ENCODE data around the gene DHDDS. TPM values are rescaled to one million over a fixed set of nuclear protein-coding genes. Genes with fewer than 3 reads are reported as not detected.

DHDDS gene
- total RNA-seq, 2 donors from 2014 or later: 55.7 to 56.6 TPM

DNA sequence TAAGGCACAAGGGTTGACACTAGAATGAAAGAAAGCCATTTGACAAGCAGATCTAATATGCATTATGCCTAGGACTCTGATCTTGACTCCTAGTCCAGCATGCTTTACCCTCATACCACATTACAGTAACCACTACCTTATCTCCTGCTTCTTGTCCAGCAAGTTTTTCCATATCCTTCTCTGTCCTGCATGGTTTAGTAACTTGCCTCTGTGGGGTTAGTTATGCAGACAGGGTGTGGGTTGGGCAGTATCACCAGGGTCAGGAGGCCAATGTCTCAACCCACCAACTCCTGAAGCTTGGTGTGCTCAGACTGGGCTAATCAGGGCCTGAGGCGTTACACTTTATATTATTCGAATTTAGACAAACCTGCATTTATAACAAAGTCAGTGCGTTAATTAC, 18.8 kb downstream of the DHDDS start:
- Mint-ChIP-seq H3K36me3 (ENCODE audit: low read depth) (peaks cover 98% of the 10 kb centered on the region), H3K27me3 (no peaks in the 10 kb centered on the region), H3K4me1 (no peaks in the 10 kb centered on the region), H3K27ac (no peak overlapping the region), H3K4me3 (no peak overlapping the region), H3K9me3 (no peaks in the 10 kb centered on the region)
- no peak for ATAC-seq (replicated peaks)

- no peak overlapping the region for H3K4me3 Mint-ChIP-seq
- no peaks in the 10 kb centered on the region for H3K4me1 Mint-ChIP-seq
- no peak overlapping the region for H3K27ac Mint-ChIP-seq
- H3K36me3 Mint-ChIP-seq (ENCODE audit: low read depth): peaks cover 96% of the 10 kb centered on the region
- no peak for ATAC-seq (replicated peaks)
- no peaks in the 10 kb centered on the region for H3K27me3 Mint-ChIP-seq
- no peaks in the 10 kb centered on the region for H3K9me3 Mint-ChIP-seq
Observed at GRCh38 chr1:26452459-26453183, 20.5 kb downstream of the DHDDS start.

- ATAC-seq (replicated peaks): no peak
- H3K36me3 Mint-ChIP-seq (ENCODE audit: low read depth): peaks cover 97% of the 10 kb centered on the region
- no peaks in the 10 kb centered on the region for H3K27me3 Mint-ChIP-seq
- no peak overlapping the region for H3K4me3 Mint-ChIP-seq
- H3K4me1 Mint-ChIP-seq: no peaks in the 10 kb centered on the region
- H3K27ac Mint-ChIP-seq: peak overlapping the region; percentile 81
- H3K9me3 Mint-ChIP-seq: no peaks in the 10 kb centered on the region
Observed at GRCh38 chr1:26459148-26459547, 27.0 kb downstream of the DHDDS start.

DNA sequence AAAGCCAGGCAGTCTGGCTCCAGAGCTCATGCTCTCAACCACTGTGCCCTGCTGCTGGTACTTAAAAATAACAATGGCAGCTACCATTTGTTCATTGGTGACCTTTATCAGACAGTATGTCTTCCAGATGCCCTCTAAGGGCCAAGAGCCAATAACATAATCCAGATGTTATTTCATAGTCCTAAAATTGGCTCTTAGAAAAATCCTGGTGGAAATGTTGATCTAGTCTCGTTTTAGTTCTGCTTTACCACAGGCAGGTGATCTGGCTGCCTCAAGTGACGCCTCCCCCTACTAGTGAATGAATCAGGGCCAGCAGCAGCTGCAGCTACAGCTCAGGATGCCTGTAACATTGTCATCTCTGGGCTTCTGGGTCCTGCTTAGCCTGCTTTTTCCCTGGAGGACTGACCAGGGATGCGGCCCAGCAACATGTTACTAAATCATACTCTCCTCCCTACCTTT, 27.5 kb downstream of the DHDDS start:
- Mint-ChIP-seq H3K27ac (peak overlapping the region; percentile 81), H3K9me3 (no peaks in the 10 kb centered on the region), H3K4me1 (no peaks in the 10 kb centered on the region), H3K4me3 (no peak overlapping the region), H3K27me3 (no peaks in the 10 kb centered on the region), H3K36me3 (ENCODE audit: low read depth) (peaks cover 97% of the 10 kb centered on the region)
- no peak for ATAC-seq (replicated peaks)

DNA sequence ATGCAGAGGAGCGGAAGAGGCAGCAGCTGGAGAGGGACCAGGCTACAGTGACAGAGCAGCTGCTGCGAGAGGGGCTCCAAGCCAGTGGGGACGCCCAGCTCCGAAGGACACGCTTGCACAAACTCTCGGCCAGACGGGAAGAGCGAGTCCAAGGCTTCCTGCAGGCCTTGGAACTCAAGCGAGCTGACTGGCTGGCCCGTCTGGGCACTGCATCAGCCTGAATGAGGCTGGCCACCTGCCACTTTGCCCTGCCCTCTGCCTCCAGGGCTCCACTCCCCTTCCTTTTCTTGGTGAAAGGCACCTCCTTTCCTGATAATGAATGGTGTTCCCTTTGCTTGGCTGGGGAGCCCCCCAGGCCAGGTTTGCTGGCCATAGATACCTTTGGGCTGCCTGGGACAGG, 36.8 kb downstream of the DHDDS start:
- peaks cover 86% of the 10 kb centered on the region for H3K36me3 Mint-ChIP-seq (ENCODE audit: low read depth)
- H3K4me1 Mint-ChIP-seq: peaks cover 13% of the 10 kb centered on the region
- no peak overlapping the region for H3K4me3 Mint-ChIP-seq
- ATAC-seq (replicated peaks): no peak
- no peaks in the 10 kb centered on the region for H3K27me3 Mint-ChIP-seq
- H3K27ac Mint-ChIP-seq: no peak overlapping the region
- H3K9me3 Mint-ChIP-seq: no peaks in the 10 kb centered on the region

GRCh38 chr1:26469558-26469957, 37.4 kb downstream of the DHDDS start:
- H3K4me1 Mint-ChIP-seq: peaks cover 18% of the 10 kb centered on the region
- H3K36me3 Mint-ChIP-seq (ENCODE audit: low read depth): peaks cover 86% of the 10 kb centered on the region
- ATAC-seq (replicated peaks): no peak
- H3K4me3 Mint-ChIP-seq: no peak overlapping the region
- H3K27ac Mint-ChIP-seq: peak overlapping the region; percentile 78
- no peaks in the 10 kb centered on the region for H3K27me3 Mint-ChIP-seq
- no peaks in the 10 kb centered on the region for H3K9me3 Mint-ChIP-seq

GRCh38 chr1:26470878-26471497, 38.9 kb downstream of the DHDDS start:
- H3K27me3 Mint-ChIP-seq: no peaks in the 10 kb centered on the region
- H3K4me3 Mint-ChIP-seq: peak overlapping the region; percentile 74
- no peaks in the 10 kb centered on the region for H3K9me3 Mint-ChIP-seq
- H3K27ac Mint-ChIP-seq: peak overlapping the region; percentile 96
- H3K36me3 Mint-ChIP-seq (ENCODE audit: low read depth): peaks cover 84% of the 10 kb centered on the region
- no peak for ATAC-seq (replicated peaks)
- peaks cover 22% of the 10 kb centered on the region for H3K4me1 Mint-ChIP-seq

DNA sequence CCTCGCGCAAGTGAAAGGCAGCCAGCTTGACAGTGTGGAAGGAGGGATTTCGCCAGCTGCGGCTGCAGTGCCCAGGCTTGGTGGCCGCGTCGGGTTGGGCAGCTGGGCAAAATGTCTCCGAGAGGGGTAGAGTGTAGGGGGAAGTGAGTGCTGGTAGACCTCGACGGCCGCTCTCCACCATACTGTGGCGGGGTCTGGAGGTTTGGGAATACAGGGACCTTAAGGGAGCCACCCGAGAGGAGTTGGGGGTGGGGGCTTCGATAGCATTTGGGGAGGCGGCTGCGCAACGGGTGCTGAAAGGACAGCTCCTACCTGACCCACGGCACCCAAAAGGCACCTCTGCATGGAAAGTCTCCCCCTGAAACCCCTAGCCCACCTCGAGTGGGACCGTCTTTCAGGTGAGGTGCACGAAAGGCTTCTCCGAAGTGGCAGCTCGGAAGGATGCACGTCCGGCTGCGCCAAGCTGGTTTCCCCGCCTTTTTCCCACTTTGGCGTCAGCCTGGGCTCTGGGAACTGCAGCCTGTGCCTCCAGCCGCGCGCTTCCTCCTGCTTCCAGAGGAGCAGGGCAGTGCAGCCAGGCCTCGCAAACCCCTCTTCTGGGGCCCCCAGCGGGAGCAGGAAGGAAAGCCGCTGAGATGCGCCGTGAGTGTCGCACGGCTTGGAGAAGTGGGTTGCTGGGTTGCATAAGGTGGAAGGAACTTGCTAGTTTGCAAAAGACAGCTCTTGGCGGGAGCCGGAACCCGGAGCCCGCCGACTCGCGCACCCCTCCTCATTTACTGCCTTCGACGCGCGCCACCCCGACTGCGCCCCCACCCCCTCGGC, 39.6 kb downstream of the DHDDS start:
- Mint-ChIP-seq H3K27ac (peak overlapping the region; percentile 96), H3K27me3 (no peaks in the 10 kb centered on the region), H3K36me3 (ENCODE audit: low read depth) (peaks cover 84% of the 10 kb centered on the region), H3K4me1 (peaks cover 22% of the 10 kb centered on the region), H3K9me3 (no peaks in the 10 kb centered on the region), H3K4me3 (peak overlapping the region; percentile 74)
- peak; percentile 30 for ATAC-seq (replicated peaks)

DNA sequence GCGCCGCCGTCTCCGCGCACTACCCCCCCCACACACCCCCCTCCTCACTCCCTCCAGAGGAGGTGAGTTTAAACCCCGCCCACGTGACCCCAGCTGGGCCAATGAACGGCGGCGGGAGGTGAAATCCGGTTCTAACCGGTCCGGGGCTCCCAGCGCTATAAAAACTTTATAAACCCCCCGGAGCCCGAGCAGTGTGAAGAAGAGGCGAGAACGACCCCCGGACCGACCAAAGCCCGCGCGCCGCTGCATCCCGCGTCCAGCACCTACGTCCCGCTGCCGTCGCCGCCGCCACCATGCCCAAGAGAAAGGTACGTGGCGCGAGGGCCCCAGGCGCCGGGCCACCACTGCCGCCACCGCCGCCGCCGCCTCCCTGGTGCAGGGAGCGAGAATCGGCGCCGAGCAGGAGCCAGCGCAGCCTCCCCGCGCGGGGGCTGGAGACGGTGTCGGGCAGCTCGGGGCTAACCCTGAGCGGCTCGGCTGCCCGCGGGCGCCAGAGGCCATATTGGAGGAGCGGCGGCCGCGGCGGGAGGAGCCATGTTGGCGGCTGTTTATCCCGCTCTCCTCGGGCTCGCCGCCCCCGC, 40.3 kb downstream of the DHDDS start, which contains the start of gene HMGN2:
HMGN2 (plus strand) TSS at position 121 of the 581 bp plus-strand sequence; CDS start at position 294, 173 bp downstream.
- peak; percentile 76 for ATAC-seq (replicated peaks)
- no peaks in the 10 kb centered on the region for H3K9me3 Mint-ChIP-seq
- H3K27ac Mint-ChIP-seq: peak within 1 kb of the TSS; percentile 96
- H3K36me3 Mint-ChIP-seq (ENCODE audit: low read depth): peaks cover 84% of the 10 kb centered on the region
- H3K27me3 Mint-ChIP-seq: no peaks in the 10 kb centered on the region
- H3K4me1 Mint-ChIP-seq: peaks cover 23% of the 10 kb centered on the region
- peak within 1 kb of the TSS; percentile 90 for H3K4me3 Mint-ChIP-seq

DNA sequence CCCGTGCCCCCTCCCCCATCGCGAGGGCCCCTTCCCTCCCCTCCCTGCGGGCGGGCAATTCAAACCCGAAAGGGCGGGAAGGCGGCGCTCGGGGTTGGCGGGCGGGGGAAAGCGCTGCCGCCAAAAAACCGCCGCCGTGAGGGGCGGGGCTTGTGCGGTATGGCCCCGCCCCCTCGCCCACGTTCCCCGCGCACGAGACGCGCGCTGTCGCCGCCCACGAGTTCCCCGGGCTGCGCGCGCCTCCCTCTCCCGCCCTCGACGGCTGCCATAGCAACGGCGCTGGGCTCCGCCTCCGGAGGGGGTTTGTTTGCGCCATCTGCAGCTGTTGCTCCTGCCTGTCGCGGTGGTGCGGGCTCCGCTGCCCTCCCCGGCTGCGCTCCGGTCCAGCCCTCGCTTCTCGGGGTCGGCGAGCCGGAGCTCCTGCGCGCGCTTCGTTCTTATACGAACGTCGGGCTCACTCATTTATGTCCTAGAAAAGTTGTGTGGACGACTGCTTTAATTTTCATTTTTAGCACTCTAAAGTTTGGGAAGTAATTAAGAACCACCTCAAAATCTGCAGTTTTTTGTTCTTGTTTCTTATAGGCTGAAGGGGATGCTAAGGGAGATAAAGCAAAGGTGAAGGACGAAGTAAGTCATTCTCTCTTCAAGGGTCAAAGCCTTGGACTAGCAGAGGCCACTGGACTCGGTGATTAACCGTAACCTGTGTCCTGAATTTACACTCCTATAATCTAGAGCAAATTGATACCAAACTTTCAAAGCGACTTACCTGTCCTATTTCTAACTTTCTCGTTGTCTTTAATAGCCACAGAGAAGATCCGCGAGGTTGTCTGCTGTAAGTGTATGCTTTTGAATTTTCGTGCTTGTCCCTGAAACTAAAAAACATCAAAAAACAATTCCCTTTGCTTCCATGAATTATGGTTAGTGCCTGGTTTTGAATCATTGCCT, 41.1 kb downstream of the DHDDS start:
- H3K36me3 Mint-ChIP-seq (ENCODE audit: low read depth): peaks cover 84% of the 10 kb centered on the region
- peak; percentile 78 for ATAC-seq (replicated peaks)
- peaks cover 26% of the 10 kb centered on the region for H3K4me1 Mint-ChIP-seq

DNA sequence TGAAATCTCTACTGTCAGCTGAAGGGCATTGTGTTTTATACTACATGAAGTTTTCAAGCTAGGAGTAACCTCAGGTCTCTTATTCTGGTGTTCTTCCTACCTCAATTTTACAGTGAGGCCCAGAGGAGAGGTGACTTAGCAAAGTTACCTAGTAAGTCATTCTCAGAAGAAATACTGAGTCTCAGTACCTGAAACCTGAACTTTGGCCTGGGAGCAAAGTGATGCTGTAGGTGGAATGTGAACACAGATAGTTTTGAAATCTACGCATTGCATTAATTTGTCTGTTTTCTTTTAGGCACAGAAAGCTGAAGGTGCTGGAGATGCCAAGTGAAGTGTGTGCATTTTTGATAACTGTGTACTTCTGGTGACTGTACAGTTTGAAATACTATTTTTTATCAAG, 42.7 kb downstream of the DHDDS start:
- no peak for ATAC-seq (replicated peaks)
- H3K27me3 Mint-ChIP-seq: no peaks in the 10 kb centered on the region
- peak overlapping the region; percentile 76 for H3K27ac Mint-ChIP-seq
- H3K4me1 Mint-ChIP-seq: peaks cover 26% of the 10 kb centered on the region
- peak overlapping the region; percentile 90 for H3K4me3 Mint-ChIP-seq
- peaks cover 81% of the 10 kb centered on the region for H3K36me3 Mint-ChIP-seq (ENCODE audit: low read depth)
- H3K9me3 Mint-ChIP-seq: no peaks in the 10 kb centered on the region

More for the DNA sequence above, 41.1 kb downstream of the DHDDS start:
- peak overlapping the region; percentile 76 for H3K27ac Mint-ChIP-seq
- H3K9me3 Mint-ChIP-seq: no peaks in the 10 kb centered on the region
- peak overlapping the region; percentile 90 for H3K4me3 Mint-ChIP-seq
- no peaks in the 10 kb centered on the region for H3K27me3 Mint-ChIP-seq

GRCh38 chr1:26475989-26476388, 43.9 kb downstream of the DHDDS start:
- H3K27me3 Mint-ChIP-seq: no peaks in the 10 kb centered on the region

GRCh38 chr1:26476958-26477357, 44.8 kb downstream of the DHDDS start:
- ATAC-seq (replicated peaks): no peak
- Mint-ChIP-seq H3K27me3 (no peaks in the 10 kb centered on the region), H3K36me3 (ENCODE audit: low read depth) (peaks cover 80% of the 10 kb centered on the region), H3K9me3 (no peaks in the 10 kb centered on the region), H3K4me1 (peaks cover 15% of the 10 kb centered on the region), H3K4me3 (no peak overlapping the region), H3K27ac (peak overlapping the region; percentile 45)

More at GRCh38 chr1:26475989-26476388, 43.9 kb downstream of the DHDDS start:
- ATAC-seq (replicated peaks): no peak
- Mint-ChIP-seq H3K27ac (no peak overlapping the region), H3K9me3 (no peaks in the 10 kb centered on the region), H3K4me3 (peak overlapping the region; percentile 22), H3K4me1 (peaks cover 15% of the 10 kb centered on the region), H3K36me3 (ENCODE audit: low read depth) (peaks cover 80% of the 10 kb centered on the region)

Data from activated T-helper 17 cell treated with anti-CD3 and anti-CD28 coated beads, Interleukin-2, amount 50 U/mL, for 72 hours (primary cell).